Measurements from ENCODE around the gene CCDC57. TPM values are rescaled to one million over a fixed set of nuclear protein-coding genes. Genes with fewer than 3 reads are reported as not detected.

Gene CCDC57
- total and polyA plus RNA-seq, 8 donors, result 43.9 to 166 (median 75.4) TPM

GRCh38 chr17:82084373-82085030 is 128.1 kb downstream of the CCDC57 start:
- no peaks in the 10 kb centered on the region for H3K4me1 ChIP-seq

GRCh38 chr17:82083533-82084359 is 128.9 kb downstream of the CCDC57 start:
- Histone ChIP-seq H3K4me1 (no peaks in the 10 kb centered on the region), H3K4me3 (no peak overlapping the region), H3K27me3 (no peaks in the 10 kb centered on the region), H3K27ac (no peak overlapping the region), H3K36me3 (peaks cover 98 to 100% (median 100%) of the 10 kb centered on the region in 4 donors), H3K9me3 (no peaks in the 10 kb centered on the region)
- intact Hi-C loops (cut with DNase I; ENCODE audit: low total_unique reads), result no loop called here
- TF ChIP-seq POLR2AphosphoS5 (IDR thresholded peaks at IDR 0.05), result no peak
- TF ChIP-seq EP300 (IDR thresholded peaks at IDR 0.05), result no peak
- no peak for TF ChIP-seq POLR2A (IDR thresholded peaks at IDR 0.05)
- no peak for TF ChIP-seq CTCF (IDR thresholded peaks at IDR 0.05)
- DNase-seq, result no peak
- 90 to 96% (median 92%) methylated on average over 43 to 55 of the region's 55 CpGs for WGBS, 5 donors

More at GRCh38 chr17:82084373-82085030, 128.1 kb downstream of the CCDC57 start:
- intact Hi-C loops (cut with DNase I; ENCODE audit: low total_unique reads), result no loop called here
- no peak overlapping the region for H3K4me3 ChIP-seq
- TF ChIP-seq EP300 (IDR thresholded peaks at IDR 0.05) (no peak), POLR2A (IDR thresholded peaks at IDR 0.05) (no peak), CTCF (IDR thresholded peaks at IDR 0.05) (no peak), POLR2AphosphoS5 (IDR thresholded peaks at IDR 0.05) (no peak)
- no peaks in the 10 kb centered on the region for H3K9me3 ChIP-seq
- no peak overlapping the region for H3K27ac ChIP-seq
- no peaks in the 10 kb centered on the region for H3K27me3 ChIP-seq
- WGBS, 5 donors, result 88 to 96% (median 92%) methylated on average over 13 to 31 of the region's 31 CpGs
- H3K36me3 ChIP-seq, result peaks cover 100% of the 10 kb centered on the region in 4 donors
- DNase-seq, result no peak

- intact Hi-C loops (cut with DNase I; ENCODE audit: low total_unique reads), result no loop called here
- DNase-seq, result no peak
- Histone ChIP-seq H3K27ac (no peak overlapping the region), H3K4me1 (no peaks in the 10 kb centered on the region), H3K9me3 (no peaks in the 10 kb centered on the region), H3K36me3 (peaks cover 91 to 100% (median 100%) of the 10 kb centered on the region in 4 donors), H3K27me3 (no peaks in the 10 kb centered on the region), H3K4me3 (no peak overlapping the region)
- WGBS, 5 donors, result 92 to 94% (median 92%) methylated on average over 22 to 24 of the region's 24 CpGs
- TF ChIP-seq EP300 (IDR thresholded peaks at IDR 0.05), result no peak
- TF ChIP-seq POLR2A (IDR thresholded peaks at IDR 0.05), result no peak
- TF ChIP-seq POLR2AphosphoS5 (IDR thresholded peaks at IDR 0.05), result no peak
- TF ChIP-seq CTCF (IDR thresholded peaks at IDR 0.05), result no peak
Measured at GRCh38 chr17:82083009-82083408, 129.6 kb downstream of the CCDC57 start.

GRCh38 chr17:82082456-82082855 is 130.2 kb downstream of the CCDC57 start:
- H3K4me3 ChIP-seq, result no peak overlapping the region
- no peak overlapping the region for H3K27ac ChIP-seq
- no peak for DNase-seq
- H3K4me1 ChIP-seq, result no peaks in the 10 kb centered on the region
- H3K9me3 ChIP-seq, result no peaks in the 10 kb centered on the region
- 90 to 93% (median 92%) methylated on average over 18 to 19 of the region's 19 CpGs for WGBS, 5 donors
- H3K36me3 ChIP-seq, result peaks cover 85 to 99% (median 97%) of the 10 kb centered on the region in 4 donors
- TF ChIP-seq POLR2AphosphoS5 (IDR thresholded peaks at IDR 0.05) (no peak), CTCF (IDR thresholded peaks at IDR 0.05) (no peak), EP300 (IDR thresholded peaks at IDR 0.05) (no peak), POLR2A (IDR thresholded peaks at IDR 0.05) (no peak)
- no peaks in the 10 kb centered on the region for H3K27me3 ChIP-seq
- intact Hi-C loops (cut with DNase I; ENCODE audit: low total_unique reads), result no loop called here

Measured in stomach (tissue), 9 donors.